B cell (primary cell): ENCODE data around the gene ATP12A. TPM values are rescaled to one million over a fixed set of nuclear protein-coding genes. Genes with fewer than 3 reads are reported as not detected.

Experiments used
- ATAC-seq: fragments of 200-7000 bp; cut with Tn5 transposase; one replicate; pipeline ENCODE4 v1.10.0; 2021; ENCODE audit warnings: low read depth, mild to moderate bottlenecking, moderate number of reproducible peaks, moderate library complexity
- CTCF ChIA-PET: fragments of 350-600 bp; sonication (Branson Sonifier 250); formaldehyde crosslinking; loops from one replicate; lab custom pipeline; 2021; ENCODE audit warnings: antibody characterized with exemption, inconsistent platforms; lab: Charles Lee
- POLR2A ChIA-PET: fragments of 350-600 bp; sonication (Branson Sonifier 250); formaldehyde crosslinking; loops from one replicate; lab custom pipeline; 2021; ENCODE audit warnings: antibody characterized with exemption; lab: Charles Lee
- DNase-seq: peaks from one replicate; pipeline ENCODE4 v3.0.0; 2013
- H2AFZ ChIP-seq: 2 replicates; pipeline ENCODE4 v1.6.1; 2012; ENCODE audit warnings: mild to moderate bottlenecking, low read depth, low read length; ENCODE audit not compliant: insufficient read depth, poor library complexity, severe bottlenecking
- H3K27ac ChIP-seq, 2 donors: 1 replicate in 1 of 2; 2 replicates in 1 of 2; pipeline ENCODE4 v1.5.1; 2012 to 2013; ENCODE audit warnings: low read length in 2 of 2, mild to moderate bottlenecking in 2 of 2, moderate library complexity in 1 of 2
- H3K27me3 ChIP-seq, 4 experiments: fragments of 200-600 bp in 1 of 4; sonication (generic) in 1 of 4; replicated peaks in 1 of 4; 1 replicate in 2 of 4; 2 replicates in 2 of 4; pipeline versions ENCODE4 v1.6.1 to v1.7.0; 2013 to 2016; ENCODE audit warnings: low read length in 3 of 4, mild to moderate bottlenecking in 2 of 4, mixed read lengths in 1 of 4, moderate library complexity in 1 of 4; ENCODE audit not compliant: insufficient read depth in 4 of 4, control insufficient read depth in 3 of 4; ENCODE audit errors: control extremely low read depth in 1 of 4
- H3K36me3 ChIP-seq, 2 experiments: replicated peaks in 1 of 2; 1 replicate in 1 of 2; 2 replicates in 1 of 2; pipeline versions ENCODE4 v1.6.1 to v1.7.1; 2013; ENCODE audit warnings: low read length in 1 of 2; ENCODE audit not compliant: insufficient read depth in 2 of 2, control insufficient read depth in 1 of 2; ENCODE audit errors: control extremely low read depth in 1 of 2, extremely low read depth in 1 of 2
- H3K4me1 ChIP-seq, 2 donors: fragments of 200-600 bp in 1 of 2; sonication (generic) in 1 of 2; 1 replicate in 1 of 2; 2 replicates in 1 of 2; pipeline versions ENCODE4 v1.5.1 to v1.6.1; 2013 to 2017; ENCODE audit warnings: low read length in 2 of 2; ENCODE audit not compliant: control insufficient read depth in 2 of 2, insufficient read depth in 2 of 2
- H3K4me2 ChIP-seq: replicated peaks from 2 replicates; pipeline ENCODE3; 2012; ENCODE audit warnings: mild to moderate bottlenecking, low read depth, low read length; ENCODE audit not compliant: poor library complexity, severe bottlenecking
- H3K4me3 ChIP-seq, 5 experiments: fragments of 200-600 bp in 1 of 5; sonication (generic) in 1 of 5; 1 replicate in 3 of 5; 2 replicates in 2 of 5; pipeline versions ENCODE4 v1.5.1 to v1.7.0; 2011 to 2016; ENCODE audit warnings: low read length in 4 of 5, mild to moderate bottlenecking in 4 of 5, low read depth in 2 of 5, control low read depth in 1 of 5, moderate library complexity in 1 of 5; ENCODE audit not compliant: insufficient read depth in 1 of 5; ENCODE audit errors: control extremely low read depth in 1 of 5, extremely low read depth in 1 of 5
- H3K79me2 ChIP-seq: fragments of 200-600 bp; sonication (generic); one replicate; pipeline ENCODE4 v1.6.0; 2016; ENCODE audit warnings: low read length; ENCODE audit not compliant: control insufficient read depth, insufficient read depth
- H3K9ac ChIP-seq: fragments of 200-600 bp; sonication (generic); 2 replicates; pipeline ENCODE4 v1.6.1; 2017; ENCODE audit warnings: mild to moderate bottlenecking, low read length, moderate library complexity
- H3K9me3 ChIP-seq, 3 donors: one replicate each; pipeline versions ENCODE4 v1.6.1 to v1.7.1; 2013; ENCODE audit warnings: low read length in 2 of 3; ENCODE audit not compliant: control insufficient read depth in 2 of 3, insufficient read depth in 1 of 3; ENCODE audit errors: control extremely low read depth in 1 of 3
- H4K20me1 ChIP-seq: 2 replicates; pipeline ENCODE4 v1.6.0; 2012; ENCODE audit warnings: mild to moderate bottlenecking, low read length; ENCODE audit not compliant: insufficient read depth, control insufficient read depth, poor library complexity, severe bottlenecking
- H3K27ac Mint-ChIP-seq: one replicate; pipeline ENCODE4 v1.8.0; 2021; ENCODE audit warnings: mixed read lengths
- H3K27me3 Mint-ChIP-seq: one replicate; pipeline ENCODE4 v1.8.0; 2021; ENCODE audit warnings: mixed read lengths
- H3K4me1 Mint-ChIP-seq: one replicate; pipeline ENCODE4 v1.8.0; 2021; ENCODE audit warnings: mixed read lengths
- H3K4me3 Mint-ChIP-seq: one replicate; pipeline ENCODE4 v1.8.0; 2021; ENCODE audit warnings: mixed read lengths
- H3K9me3 Mint-ChIP-seq: one replicate; pipeline ENCODE4 v1.8.0; 2022; ENCODE audit warnings: mixed read lengths; ENCODE audit not compliant: insufficient read depth
- EZH2 ChIP-seq: IDR thresholded peaks from 2 replicates; pipeline ENCODE4 v1.6.1; 2012; ENCODE audit warnings: borderline replicate concordance, low read depth, mild to moderate bottlenecking, moderate library complexity, low read length; ENCODE audit not compliant: insufficient read depth, poor library complexity, severe bottlenecking
- intact Hi-C: fragments of 100-400 bp; cut with micrococcal nuclease; formaldehyde crosslinking; loops from one replicate; pipeline ENCODE4 v1.10.0; 2022
- polyA plus RNA-seq: library from polyadenylated mRNA; depleted of rRNA; stranded (reverse); fragments of >200 nt; gene quantifications from 2 replicates; pipeline ENCODE4 v1.2.3, GENCODE V29; 2012
- small RNA-seq: library from RNA; depleted of rRNA; stranded (forward); fragments of <200 nt; gene quantifications from one replicate; pipeline ENCODE3, GENCODE V24; 2012; ENCODE audit warnings: low replicate concordance, low read depth; ENCODE audit not compliant: insufficient read length
- total RNA-seq, 2 donors: library from RNA; stranded (reverse); fragments of 120-200 nt in 1 of 2; gene quantifications; 1 replicate in 1 of 2; 2 replicates in 1 of 2; pipeline versions ENCODE4 v1.2.3 to v1.2.4, GENCODE V29; 2013 to 2022
- TF ChIP-seq, protein P1 (sequence below): fragments of 200-600 bp; IDR thresholded peaks from one replicate; pipeline ENCODE4 v1.8.0; 2022; ENCODE audit warnings: antibody characterized with exemption, mild to moderate bottlenecking

ATP12A gene
- total and polyA plus RNA-seq, 2 donors (not counting 1 experiment from before 2014, with no cell fraction given), result not detected

DNA sequence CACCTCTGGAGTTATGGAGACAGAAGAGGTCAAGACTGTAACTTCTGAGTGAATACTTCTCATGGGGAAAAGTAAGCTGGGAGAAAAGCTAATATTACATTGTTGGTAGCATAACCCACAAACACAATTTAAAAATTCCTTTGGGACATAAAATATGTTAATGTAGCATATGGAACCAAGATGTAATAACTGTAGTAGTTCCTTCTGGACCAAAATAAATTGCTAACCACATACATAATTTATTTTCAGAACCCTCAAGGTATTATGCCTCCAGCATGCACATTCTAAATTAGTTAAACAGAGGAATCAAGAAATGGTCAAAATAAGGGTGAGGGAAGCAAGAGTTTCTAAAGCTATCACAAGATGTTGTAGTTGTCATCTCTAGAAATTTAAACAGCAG lies 79.0 kb downstream of the ATP12A start:
- peaks cover 0 to 7% (median 0%) of the 10 kb centered on the region in 3 donors for H3K9me3 ChIP-seq
- DNase-seq (no peak), ATAC-seq (no peak)
- H2AFZ ChIP-seq, result no peak overlapping the region
- H3K27ac ChIP-seq, result no peak overlapping the region
- H3K9ac ChIP-seq, result no peak overlapping the region
- Mint-ChIP-seq H3K9me3 (no peaks in the 10 kb centered on the region), H3K4me3 (no peak overlapping the region), H3K27me3 (peaks cover 22% of the 10 kb centered on the region), H3K27ac (no peak overlapping the region), H3K4me1 (no peaks in the 10 kb centered on the region)
- intact Hi-C loops, result no loop called here
- POLR2A ChIA-PET, result no interaction called here
- H4K20me1 ChIP-seq, result no peaks in the 10 kb centered on the region
- H3K27me3 ChIP-seq, result peaks cover 0 to 7% (median 0%) of the 10 kb centered on the region in 4 experiments
- CTCF ChIA-PET, result no interaction called here
- TF ChIP-seq, protein P1, sequence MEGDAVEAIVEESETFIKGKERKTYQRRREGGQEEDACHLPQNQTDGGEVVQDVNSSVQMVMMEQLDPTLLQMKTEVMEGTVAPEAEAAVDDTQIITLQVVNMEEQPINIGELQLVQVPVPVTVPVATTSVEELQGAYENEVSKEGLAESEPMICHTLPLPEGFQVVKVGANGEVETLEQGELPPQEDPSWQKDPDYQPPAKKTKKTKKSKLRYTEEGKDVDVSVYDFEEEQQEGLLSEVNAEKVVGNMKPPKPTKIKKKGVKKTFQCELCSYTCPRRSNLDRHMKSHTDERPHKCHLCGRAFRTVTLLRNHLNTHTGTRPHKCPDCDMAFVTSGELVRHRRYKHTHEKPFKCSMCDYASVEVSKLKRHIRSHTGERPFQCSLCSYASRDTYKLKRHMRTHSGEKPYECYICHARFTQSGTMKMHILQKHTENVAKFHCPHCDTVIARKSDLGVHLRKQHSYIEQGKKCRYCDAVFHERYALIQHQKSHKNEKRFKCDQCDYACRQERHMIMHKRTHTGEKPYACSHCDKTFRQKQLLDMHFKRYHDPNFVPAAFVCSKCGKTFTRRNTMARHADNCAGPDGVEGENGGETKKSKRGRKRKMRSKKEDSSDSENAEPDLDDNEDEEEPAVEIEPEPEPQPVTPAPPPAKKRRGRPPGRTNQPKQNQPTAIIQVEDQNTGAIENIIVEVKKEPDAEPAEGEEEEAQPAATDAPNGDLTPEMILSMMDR, result no peak
- no peak for TF ChIP-seq EZH2
- H3K79me2 ChIP-seq, result no peaks in the 10 kb centered on the region
- no peak overlapping the region for H3K4me3 ChIP-seq
- no peak overlapping the region for H3K4me2 ChIP-seq
- H3K4me1 ChIP-seq, result no peaks in the 10 kb centered on the region
- no peaks in the 10 kb centered on the region for H3K36me3 ChIP-seq

Small RNAs within 50 kb of the gene (small RNA-seq; reads per million reads assigned to genes)
- not detected for gene RNY1P7

Other genes starting within 250 kb of the ATP12A start
- gene PARP4, start 167.6 kb upstream of the ATP12A start, total RNA-seq, result 88.4 and 88.8 TPM in 2 replicates
- gene PARP4, start 167.6 kb upstream of the ATP12A start, polyA plus RNA-seq, result 17.5 and 22.2 TPM in 2 replicates
- not detected in 2 replicates for gene RNF17, start 83.8 kb downstream of the ATP12A start, total RNA-seq
- gene RNF17, start 83.8 kb downstream of the ATP12A start, polyA plus RNA-seq, result 0.12 TPM in 1 of 2 replicates, not detected in the other